GM18499 (cell line): Measurements from ENCODE around the gene GPR108.
"Not testable (repeated sequence)": the region's sequence is repeated elsewhere in the genome, so short reads cannot be mapped to it uniquely, and the experiment has no call there.

Experiments
- ATAC-seq: cut with Tn5 transposase; IDR thresholded peaks from one replicate; pipeline ENCODE4 v1.9.1; 2021; ENCODE audit warnings: moderate number of reproducible peaks; ENCODE audit not compliant: insufficient read depth, unreplicated experiment

GPR108 gene

GRCh38 chr19:6737284-6737872, at the start of gene GPR108:
GPR108 (minus strand) TSS chr19:6737580; CDS start chr19:6737576, 4 bp downstream.
- ATAC-seq = peak; percentile 56

- no peak for ATAC-seq
Observed at GRCh38 chr19:6779206-6779605, 41.8 kb upstream of the GPR108 start.

- ATAC-seq = no peak
Observed at GRCh38 chr19:6778386-6778785, 41.0 kb upstream of the GPR108 start.

- no peak for ATAC-seq
Observed at GRCh38 chr19:6777434-6777833, 40.1 kb upstream of the GPR108 start.

GRCh38 chr19:6776999-6777398, 39.6 kb upstream of the GPR108 start:
- no peak for ATAC-seq

- ATAC-seq = not testable (repeated sequence)
Observed at GRCh38 chr19:6776045-6776444, 38.7 kb upstream of the GPR108 start.

GRCh38 chr19:6774821-6775707, 37.7 kb upstream of the GPR108 start:
- ATAC-seq = no peak

GRCh38 chr19:6773323-6773931, 36.0 kb upstream of the GPR108 start:
- ATAC-seq = no peak

GRCh38 chr19:6772866-6773322, 35.5 kb upstream of the GPR108 start:
- no peak for ATAC-seq

- ATAC-seq = no peak
Observed at GRCh38 chr19:6772028-6772865, 34.9 kb upstream of the GPR108 start, which contains the start of gene VAV1. VAV1 (plus strand) TSS chr19:6772708; CDS start chr19:6772808, 100 bp downstream.

GRCh38 chr19:6771648-6772027, 34.3 kb upstream of the GPR108 start:
- ATAC-seq = not testable (repeated sequence)

- ATAC-seq = no peak
Observed at GRCh38 chr19:6769006-6769619, 31.7 kb upstream of the GPR108 start.

GRCh38 chr19:6768236-6768785, 30.9 kb upstream of the GPR108 start:
- no peak for ATAC-seq

GRCh38 chr19:6767357-6768235, 30.2 kb upstream of the GPR108 start, which contains the start of gene SH2D3A:
SH2D3A (minus strand) TSS chr19:6767435; CDS start chr19:6763748, 3,687 bp downstream.
- ATAC-seq = peak; percentile 45

GRCh38 chr19:6767081-6767356, 29.6 kb upstream of the GPR108 start:
- ATAC-seq = peak; percentile 17

GRCh38 chr19:6766357-6767080, 29.1 kb upstream of the GPR108 start:
- no peak for ATAC-seq

GRCh38 chr19:6765738-6766356, 28.5 kb upstream of the GPR108 start:
- no peak for ATAC-seq
